GM19452 (cell line): ENCODE measurements around the gene ASPG.

ENCODE experiments used
- ATAC-seq: cut with Tn5 transposase; IDR thresholded peaks from one replicate; pipeline ENCODE4 v1.9.1; 2021; ENCODE audit not compliant: unreplicated experiment

ASPG gene

GRCh38 chr14:104085032-104085888 is at the start of gene ASPG:
ASPG (plus strand) TSS chr14:104085700; CDS start chr14:104085771, 71 bp downstream.
- ATAC-seq, result no peak

- ATAC-seq, result no peak
Observed at GRCh38 chr14:104036212-104036611, 49.3 kb upstream of the ASPG start.

- no peak for ATAC-seq
Observed at GRCh38 chr14:104037074-104037473, 48.4 kb upstream of the ASPG start.

- no peak for ATAC-seq
Observed at GRCh38 chr14:104037903-104038302, 47.6 kb upstream of the ASPG start.

GRCh38 chr14:104039214-104039613 is 46.3 kb upstream of the ASPG start:
- ATAC-seq, result no peak

- no peak for ATAC-seq
Observed at GRCh38 chr14:104040539-104040938, 45.0 kb upstream of the ASPG start.

GRCh38 chr14:104041430-104042104 is 43.9 kb upstream of the ASPG start:
- ATAC-seq, result no peak

- no peak for ATAC-seq
Observed at GRCh38 chr14:104044016-104044415, 41.5 kb upstream of the ASPG start.

- no peak for ATAC-seq
Observed at GRCh38 chr14:104047761-104048160, 37.7 kb upstream of the ASPG start.

- no peak for ATAC-seq
Observed at GRCh38 chr14:104048758-104049507, 36.6 kb upstream of the ASPG start.

GRCh38 chr14:104049576-104050240 is 35.8 kb upstream of the ASPG start:
- no peak for ATAC-seq

GRCh38 chr14:104051092-104051813 is 34.2 kb upstream of the ASPG start:
- no peak for ATAC-seq

- no peak for ATAC-seq
Observed at GRCh38 chr14:104054222-104054905, 31.1 kb upstream of the ASPG start.

GRCh38 chr14:104062281-104062680 is 23.2 kb upstream of the ASPG start:
- no peak for ATAC-seq

GRCh38 chr14:104064003-104064402 is 21.5 kb upstream of the ASPG start:
- no peak for ATAC-seq

- ATAC-seq, result no peak
Observed at GRCh38 chr14:104066279-104066678, 19.2 kb upstream of the ASPG start.

- ATAC-seq, result no peak
Observed at GRCh38 chr14:104066719-104067295, 18.7 kb upstream of the ASPG start.

- no peak for ATAC-seq
Observed at GRCh38 chr14:104069541-104069940, 16.0 kb upstream of the ASPG start.

- ATAC-seq, result no peak
Observed at GRCh38 chr14:104072586-104072985, 12.9 kb upstream of the ASPG start.
